Stomach (tissue), 9 donors: Measurements from ENCODE around the gene ARMH1. TPM values are rescaled to one million over a fixed set of nuclear protein-coding genes. Genes with fewer than 3 reads are reported as not detected.
A peak's percentile ranks its signal among the peaks of the same experiment; 100 is the strongest.

Source experiments
- DNase-seq, 2 donors: peaks; one replicate each; pipeline versions ENCODE4 v3.0.0 to v3.0.0-alpha.2; 2013 to 2019
- H3K27ac ChIP-seq, 5 donors: fragments of 200-600 bp in 4 of 5; sonication (generic) in 4 of 5; one replicate each; pipeline ENCODE4 v1.5.1; 2013 to 2019; ENCODE audit warnings: mild to moderate bottlenecking in 1 of 5, moderate library complexity in 1 of 5
- H3K27me3 ChIP-seq, 3 donors: fragments of 200-600 bp; sonication (generic); one replicate each; pipeline ENCODE4 v1.5.1; 2017 to 2019; ENCODE audit warnings: mixed run types in 1 of 3
- H3K36me3 ChIP-seq, 4 donors: fragments of 200-600 bp; sonication (generic); 1 replicate in 3 of 4; 2 replicates in 1 of 4; pipeline ENCODE4 v1.5.1; 2016 to 2019
- H3K4me1 ChIP-seq, 4 donors: fragments of 200-600 bp; sonication (generic); one replicate each; pipeline ENCODE4 v1.5.1; 2016 to 2019
- H3K4me3 ChIP-seq, 4 donors: fragments of 200-600 bp; sonication (generic) in 3 of 4; one replicate each; pipeline ENCODE4 v1.5.1; 2016 to 2019; ENCODE audit warnings: mild to moderate bottlenecking in 1 of 4
- H3K9me3 ChIP-seq, 4 donors: fragments of 200-600 bp; sonication (generic); one replicate each; pipeline ENCODE4 v1.5.1; 2016 to 2019
- EP300 ChIP-seq: sonication (generic); formaldehyde crosslinking; IDR thresholded peaks from one replicate; pipeline ENCODE4 v1.6.1; 2017; ENCODE audit warnings: antibody characterized with exemption
- POLR2A ChIP-seq, 4 donors: fragments of 450-650 bp; IDR thresholded peaks; one replicate each; pipeline ENCODE4 v1.6.1; 2016; ENCODE audit warnings: antibody characterized with exemption in 4 of 4, control low read depth in 2 of 4, mild to moderate bottlenecking in 1 of 4, moderate library complexity in 1 of 4
- POLR2AphosphoS5 ChIP-seq, 3 donors: sonication (generic); formaldehyde crosslinking; IDR thresholded peaks; one replicate each; pipeline ENCODE4 v1.6.1; 2016; ENCODE audit warnings: antibody characterized with exemption in 3 of 3
- WGBS, 5 donors: extraction: QIAGEN DNeasy Blood & Tissue Kit in 3 of 5; methylation state at CpG; one replicate each; pipeline versions ENCODE4 v1.1.5 to v1.1.7; 2013 to 2018; 5-methylcytosine and 5-hydroxymethylcytosine counted together
- intact Hi-C: fragments of 100-400 bp; cut with DNase I; formaldehyde crosslinking; loops from one replicate; pipeline ENCODE4 v1.15.1; 2023; ENCODE audit warnings: low total_unique reads
- polyA plus RNA-seq, 3 donors: library from polyadenylated mRNA; stranded (reverse); fragments of 200-250 nt; gene quantifications; one replicate each; pipeline ENCODE4 v1.2.3, GENCODE V29; 2013
- total RNA-seq, 5 donors: library from RNA; depleted of rRNA; stranded (reverse); fragments of >200 nt; gene quantifications; one replicate each; pipeline versions ENCODE4 v1.1.0 to v1.2.3, GENCODE V29; 2014 to 2016
- TF ChIP-seq, protein P1 (sequence below), 7 experiments: fragments of 450-650 bp in 4 of 7; fragments of 200-600 bp in 3 of 7; sonication (generic) in 3 of 7; IDR thresholded peaks; one replicate each; pipeline ENCODE4 v1.5.1; 2016 to 2019; ENCODE audit warnings: antibody characterized with exemption in 7 of 7, control low read depth in 2 of 7, mild to moderate bottlenecking in 1 of 7
- donor health status: healthy with polysubstance abuse.
- donor health status: Bipolar disorder and iron deficiency.
- donor health status: healthy.

The ARMH1 gene
- total and polyA plus RNA-seq, 8 donors, result 3.3 to 8.6 (median 4.4) TPM; not detected in 3

GRCh38 chr1:44644806-44645205, 29.7 kb upstream of the ARMH1 start:
- 86 to 90% (median 90%) methylated on average over 6 to 7 of the region's 7 CpGs for WGBS, 5 donors
- intact Hi-C loops, result no loop called here
- peaks cover 11 to 72% (median 38%) of the 10 kb centered on the region in 4 donors for H3K4me1 ChIP-seq
- no peak overlapping the region for H3K4me3 ChIP-seq
- H3K27ac ChIP-seq, result peak overlapping the region in 4 of 5 donors; percentile 71 to 82 (median 76)
- H3K27me3 ChIP-seq, result no peaks in the 10 kb centered on the region
- H3K36me3 ChIP-seq, result peaks cover 53 to 100% (median 99%) of the 10 kb centered on the region in 4 donors
- DNase-seq, result no peak
- no peak for TF ChIP-seq EP300
- no peaks in the 10 kb centered on the region for H3K9me3 ChIP-seq

DNA sequence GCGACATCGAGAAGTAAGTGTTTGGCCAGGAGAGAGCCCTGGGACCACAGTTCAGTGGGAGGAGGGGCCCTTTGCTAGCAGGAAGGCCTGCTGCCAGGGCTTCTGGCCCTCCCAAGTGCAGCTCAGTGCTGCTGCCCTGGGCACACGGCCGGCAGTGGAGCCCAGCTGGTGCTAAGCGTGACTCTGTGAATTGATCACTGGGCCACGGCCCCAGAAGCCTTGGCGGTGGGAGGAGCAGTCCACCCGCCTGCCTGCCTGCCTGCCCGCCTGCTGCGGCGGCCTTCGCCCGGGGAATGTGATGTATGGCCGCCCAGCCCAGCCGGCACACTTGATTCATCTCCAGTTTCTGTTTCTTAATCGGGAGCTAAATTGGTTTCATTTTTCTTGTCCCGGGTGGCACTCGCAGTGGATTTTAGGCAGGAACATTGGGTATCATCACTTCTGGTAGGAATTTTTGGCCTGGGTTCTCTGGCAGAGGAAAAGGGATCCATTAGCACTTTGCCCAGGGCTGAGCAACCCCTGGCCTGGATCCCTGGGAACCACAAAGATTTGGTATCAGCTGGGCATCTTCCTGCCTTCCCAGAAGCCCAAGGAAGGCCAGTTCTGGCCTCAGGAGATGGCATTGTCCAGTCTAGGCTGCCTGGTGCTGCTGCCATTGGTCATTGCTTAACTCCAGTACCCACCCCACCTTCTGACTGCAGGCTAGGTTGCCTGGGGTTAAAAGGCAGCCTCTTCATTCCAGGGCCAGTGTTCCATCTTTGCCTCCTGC, 28.9 kb upstream of the ARMH1 start:
- no peaks in the 10 kb centered on the region for H3K9me3 ChIP-seq
- peaks cover 11 to 72% (median 38%) of the 10 kb centered on the region in 4 donors for H3K4me1 ChIP-seq
- H3K27ac ChIP-seq, result peak overlapping the region in 4 of 5 donors; percentile 71 to 82 (median 76)
- DNase-seq, result peak; percentile 38 to 54
- peaks cover 53 to 100% (median 99%) of the 10 kb centered on the region in 4 donors for H3K36me3 ChIP-seq
- intact Hi-C loops, result no loop called here
- H3K27me3 ChIP-seq, result no peaks in the 10 kb centered on the region
- peak; percentile 20 to 68 (median 44) for TF ChIP-seq POLR2AphosphoS5 (IDR thresholded peaks at IDR 0.05)
- TF ChIP-seq, protein P1, sequence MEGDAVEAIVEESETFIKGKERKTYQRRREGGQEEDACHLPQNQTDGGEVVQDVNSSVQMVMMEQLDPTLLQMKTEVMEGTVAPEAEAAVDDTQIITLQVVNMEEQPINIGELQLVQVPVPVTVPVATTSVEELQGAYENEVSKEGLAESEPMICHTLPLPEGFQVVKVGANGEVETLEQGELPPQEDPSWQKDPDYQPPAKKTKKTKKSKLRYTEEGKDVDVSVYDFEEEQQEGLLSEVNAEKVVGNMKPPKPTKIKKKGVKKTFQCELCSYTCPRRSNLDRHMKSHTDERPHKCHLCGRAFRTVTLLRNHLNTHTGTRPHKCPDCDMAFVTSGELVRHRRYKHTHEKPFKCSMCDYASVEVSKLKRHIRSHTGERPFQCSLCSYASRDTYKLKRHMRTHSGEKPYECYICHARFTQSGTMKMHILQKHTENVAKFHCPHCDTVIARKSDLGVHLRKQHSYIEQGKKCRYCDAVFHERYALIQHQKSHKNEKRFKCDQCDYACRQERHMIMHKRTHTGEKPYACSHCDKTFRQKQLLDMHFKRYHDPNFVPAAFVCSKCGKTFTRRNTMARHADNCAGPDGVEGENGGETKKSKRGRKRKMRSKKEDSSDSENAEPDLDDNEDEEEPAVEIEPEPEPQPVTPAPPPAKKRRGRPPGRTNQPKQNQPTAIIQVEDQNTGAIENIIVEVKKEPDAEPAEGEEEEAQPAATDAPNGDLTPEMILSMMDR (IDR thresholded peaks at IDR 0.05), result no peak
- 61 to 86% (median 67%) methylated on average over 11 to 18 of the region's 18 CpGs for WGBS, 5 donors
- no peak overlapping the region for H3K4me3 ChIP-seq

- Histone ChIP-seq H3K9me3 (no peaks in the 10 kb centered on the region), H3K4me1 (peaks cover 11 to 67% (median 38%) of the 10 kb centered on the region in 4 donors), H3K36me3 (peaks cover 52 to 100% (median 99%) of the 10 kb centered on the region in 4 donors), H3K4me3 (no peak overlapping the region), H3K27me3 (no peaks in the 10 kb centered on the region), H3K27ac (peak overlapping the region in 4 of 5 donors; percentile 71 to 82 (median 76))
- DNase-seq, result peak in 1 of 2 donors; percentile 74
- TF ChIP-seq EP300 (no peak), POLR2AphosphoS5 (IDR thresholded peaks at IDR 0.05) (peak in 2 of 3 donors; percentile 36 to 77)
- TF ChIP-seq, protein P1 (IDR thresholded peaks at IDR 0.05), result no peak
- 73 to 85% (median 76%) methylated on average over 28 of the region's 28 CpGs for WGBS, 5 donors
- intact Hi-C loops, result no loop called here
Measured at GRCh38 chr1:44646261-44647110, 28.0 kb upstream of the ARMH1 start.

GRCh38 chr1:44647896-44648295, 26.6 kb upstream of the ARMH1 start:
- no peak for DNase-seq
- H3K9me3 ChIP-seq, result no peaks in the 10 kb centered on the region
- peaks cover 48 to 97% (median 91%) of the 10 kb centered on the region in 4 donors for H3K36me3 ChIP-seq
- intact Hi-C loops, result no loop called here
- H3K4me3 ChIP-seq, result no peak overlapping the region
- H3K27ac ChIP-seq, result peak overlapping the region in 1 of 5 donors; percentile 81
- peaks cover 11 to 53% (median 29%) of the 10 kb centered on the region in 4 donors for H3K4me1 ChIP-seq
- 71 to 88% (median 73%) methylated on average over 2 of the region's 2 CpGs for WGBS, 5 donors
- TF ChIP-seq POLR2A (IDR thresholded peaks at IDR 0.05), result no peak
- TF ChIP-seq POLR2AphosphoS5 (IDR thresholded peaks at IDR 0.05), result no peak
- TF ChIP-seq EP300, result no peak
- TF ChIP-seq, protein P1 (IDR thresholded peaks at IDR 0.05), result no peak
- H3K27me3 ChIP-seq, result no peaks in the 10 kb centered on the region
